CD4-positive, alpha-beta T cell treated with Interleukin-15 for 1 hour (primary cell): ENCODE measurements around the gene SLC24A4.
"Not testable (repeated sequence)": the region's sequence is repeated elsewhere in the genome, so short reads cannot be mapped to it uniquely, and the experiment has no call there.

ENCODE experiments used
- DNase-seq: peaks from one replicate; pipeline ENCODE4 v3.0.0-alpha.2; 2020

Gene SLC24A4

DNA sequence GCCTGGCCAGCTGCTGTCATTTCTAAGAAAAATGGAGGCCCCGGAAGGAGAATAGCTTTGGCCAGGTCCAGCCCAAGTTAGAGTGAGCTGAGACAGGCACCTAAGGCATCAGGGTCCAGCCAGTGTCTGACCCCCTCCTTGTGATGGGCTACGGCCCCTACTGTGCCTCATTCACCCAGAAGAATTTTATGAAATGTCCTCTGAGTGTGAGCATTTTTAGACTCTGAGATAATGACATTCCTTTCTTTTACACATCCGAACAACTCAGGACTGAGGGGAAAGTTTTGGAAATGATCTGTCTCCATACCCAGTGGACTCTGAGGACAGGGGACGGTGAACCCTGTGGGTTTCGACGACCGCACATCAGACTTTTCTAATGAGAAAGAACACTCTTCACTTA, 50.4 kb downstream of the SLC24A4 start:
- no peak for DNase-seq

DNA sequence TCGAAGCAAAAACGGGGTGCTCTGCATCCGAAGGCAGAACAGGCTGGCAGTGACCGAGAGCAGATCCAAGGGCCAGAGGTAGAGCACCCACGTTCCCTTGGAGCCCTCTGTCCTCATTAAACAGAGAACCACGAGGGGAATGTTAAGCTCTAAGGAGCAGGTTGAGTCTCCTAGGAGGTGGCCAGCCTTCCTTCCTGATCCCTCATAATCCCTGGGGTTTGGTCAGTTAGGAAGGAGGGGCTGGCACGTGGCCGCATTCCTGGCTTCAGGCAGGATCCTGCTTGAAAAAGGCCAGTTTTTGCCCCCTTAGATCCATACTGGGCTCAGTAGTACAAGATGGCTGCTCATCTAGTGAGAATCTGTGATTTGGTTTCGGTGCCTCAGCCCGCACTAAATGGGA, 57.2 kb downstream of the SLC24A4 start:
- no peak for DNase-seq

DNA sequence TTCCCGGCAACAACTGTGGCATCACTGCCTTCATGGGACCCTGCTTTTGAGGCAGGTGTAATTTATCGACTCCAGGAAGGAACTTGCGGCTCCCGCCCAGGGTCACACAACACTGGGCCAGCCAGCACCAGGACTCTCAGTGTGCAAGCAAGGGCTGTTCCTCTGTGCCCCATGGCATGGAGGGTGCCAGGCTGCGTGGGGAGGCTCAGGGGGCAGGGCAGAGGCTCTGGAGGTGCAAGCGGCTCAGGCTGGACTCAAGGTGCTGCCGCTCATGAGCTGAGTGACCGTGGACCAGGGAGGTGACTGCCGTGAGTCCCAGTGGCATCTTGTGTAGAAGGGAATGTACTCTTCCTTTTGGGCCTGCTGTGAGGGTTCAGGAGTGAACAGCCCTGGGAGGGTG, 57.6 kb downstream of the SLC24A4 start:
- DNase-seq: no peak

DNA sequence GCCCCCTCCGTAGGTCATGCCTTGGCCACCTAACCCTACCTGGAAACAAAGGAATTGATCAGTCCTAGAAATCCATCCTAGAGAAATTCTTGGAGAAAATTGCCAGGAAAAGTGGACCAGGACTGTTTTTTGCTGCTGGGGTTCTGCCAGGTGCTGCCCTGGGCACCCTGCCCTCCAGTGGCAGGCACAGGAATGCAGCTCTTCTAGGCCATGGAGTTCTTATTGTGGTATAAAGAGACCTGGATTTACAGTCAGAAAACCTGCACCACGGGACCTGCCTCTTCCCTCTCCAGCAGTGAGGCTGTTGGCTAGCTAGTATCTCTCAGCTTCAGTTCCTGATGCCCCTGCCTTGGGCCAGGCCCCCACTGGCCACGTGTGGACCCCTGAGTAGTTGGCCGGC, 59.7 kb downstream of the SLC24A4 start:
- no peak for DNase-seq

DNA sequence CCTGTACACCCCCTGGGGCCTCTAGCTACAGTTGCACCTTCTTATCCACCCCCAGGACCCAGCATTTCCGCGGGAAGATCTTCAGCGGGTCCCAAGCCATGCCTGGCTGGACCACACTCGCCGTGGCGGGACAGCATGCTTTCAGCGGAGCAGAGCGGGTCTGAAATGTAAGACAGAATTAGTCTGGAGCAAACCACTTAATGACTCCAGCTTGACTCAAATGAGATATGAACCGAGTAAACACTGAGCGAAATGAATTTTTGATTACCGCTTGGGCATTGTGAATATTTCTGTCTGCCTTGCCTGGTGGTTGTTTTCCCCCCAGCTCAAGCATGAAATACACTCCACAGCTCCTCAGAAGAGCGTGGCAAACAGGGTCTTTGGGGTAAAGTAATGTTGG, 60.8 kb downstream of the SLC24A4 start:
- no peak for DNase-seq

DNA sequence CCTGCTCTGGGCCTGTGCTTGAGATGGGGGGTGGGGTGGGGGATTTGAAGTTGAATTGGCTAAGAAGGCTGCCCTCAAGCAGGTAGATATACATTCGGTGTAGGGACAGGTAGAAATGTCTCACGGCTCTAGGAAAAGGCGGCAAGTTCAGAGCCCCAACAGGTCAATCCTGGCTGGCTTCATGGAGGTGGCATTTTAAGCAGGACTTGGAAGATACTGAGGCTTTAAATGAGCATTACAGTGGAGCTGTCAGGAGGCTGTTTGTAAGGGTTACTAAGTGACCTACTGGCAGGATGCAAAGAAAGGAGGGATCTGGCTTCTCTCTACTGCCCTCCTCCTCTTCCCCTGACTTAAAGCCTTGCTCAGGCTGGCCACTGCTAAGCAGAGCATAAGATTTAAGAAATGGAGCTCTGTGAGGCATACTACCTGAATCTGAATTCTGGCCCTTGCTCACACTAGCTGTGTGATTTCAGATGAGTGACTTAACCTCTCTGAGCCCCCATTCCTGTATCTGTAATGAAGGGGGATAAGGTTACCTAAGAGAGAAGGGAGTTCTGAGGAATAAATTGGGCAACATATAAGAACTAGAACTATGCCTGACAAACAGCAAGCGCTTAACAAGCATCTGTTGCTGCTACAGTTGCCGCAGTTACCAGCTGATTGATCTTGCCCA, 61.6 kb downstream of the SLC24A4 start:
- DNase-seq: no peak

DNA sequence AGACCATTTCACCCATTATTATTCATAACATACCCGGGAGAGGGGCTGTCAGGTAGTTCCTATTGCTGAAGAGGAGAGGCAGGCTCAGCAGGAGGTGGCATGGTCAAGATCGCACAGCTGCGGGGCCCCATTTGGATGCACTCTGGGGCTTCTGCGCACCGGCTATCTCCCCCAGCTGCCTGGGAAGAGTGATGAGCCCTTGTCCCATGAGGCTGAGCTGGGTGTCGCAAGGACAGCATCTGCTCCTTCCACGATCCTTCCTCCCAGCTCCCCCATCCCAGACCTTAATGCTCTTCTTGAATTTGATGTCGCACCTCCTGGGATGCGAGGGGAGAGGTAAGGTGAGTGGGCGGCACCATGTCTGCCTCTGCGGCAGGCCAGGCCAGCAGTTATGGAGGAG, 62.6 kb downstream of the SLC24A4 start:
- no peak for DNase-seq

DNA sequence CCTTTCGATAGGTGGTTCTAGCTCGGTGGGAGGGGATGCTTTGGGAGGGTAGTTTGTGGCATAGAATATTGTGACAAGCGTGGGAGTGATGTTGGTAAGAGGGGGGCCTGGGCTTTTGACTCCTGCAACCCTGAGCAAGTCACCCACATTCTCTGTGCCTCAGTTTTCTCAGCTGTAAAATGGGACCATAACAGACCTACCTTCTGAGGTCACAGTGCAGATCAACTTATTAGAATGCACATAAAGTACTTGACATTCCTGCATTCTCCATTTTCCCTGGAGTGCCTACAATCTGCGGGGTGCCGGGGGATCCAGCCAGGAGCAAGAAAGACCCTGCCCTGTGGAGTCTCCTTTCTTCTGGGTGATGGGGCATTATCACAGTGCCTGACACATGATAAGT, 63.2 kb downstream of the SLC24A4 start:
- DNase-seq: no peak

DNA sequence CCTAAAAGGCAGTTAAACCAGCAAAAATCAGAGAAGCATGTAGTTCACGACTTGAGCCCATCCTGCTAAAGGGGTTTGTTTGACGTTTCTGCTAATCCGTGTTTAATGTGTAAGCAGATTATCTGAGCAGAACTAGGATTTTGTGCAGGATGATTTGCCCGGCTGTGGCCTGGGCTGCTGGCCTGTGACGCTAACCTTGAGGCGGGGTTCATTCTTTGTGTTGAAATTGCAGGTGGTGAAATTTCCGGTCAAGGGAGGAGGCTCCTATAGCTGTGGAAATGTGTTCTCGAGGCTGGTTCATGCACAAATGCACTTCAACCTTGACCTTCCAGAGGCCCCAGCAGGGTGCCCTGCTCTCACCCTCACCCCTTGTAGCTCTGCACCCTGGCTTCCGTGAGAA, 63.7 kb downstream of the SLC24A4 start:
- DNase-seq: peak; percentile 62

DNA sequence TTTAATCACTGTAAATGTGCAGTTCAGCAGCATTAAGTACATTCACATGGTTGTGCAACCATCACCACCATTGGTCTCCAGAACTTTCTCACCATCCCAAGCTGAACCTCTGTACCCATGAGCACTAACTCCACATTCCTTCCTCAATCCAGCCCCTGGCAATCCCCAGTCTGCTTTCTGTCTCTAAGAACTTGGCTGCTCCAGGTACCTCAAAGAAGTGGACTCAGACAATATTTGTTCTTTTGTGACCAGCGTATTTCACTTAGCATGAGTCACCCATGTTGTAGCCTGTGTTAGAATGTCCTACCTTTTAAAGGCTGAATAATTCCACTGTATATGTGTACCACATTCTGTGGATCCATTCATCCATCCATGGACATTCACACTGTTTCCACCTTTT, 64.6 kb downstream of the SLC24A4 start:
- no peak for DNase-seq

DNA sequence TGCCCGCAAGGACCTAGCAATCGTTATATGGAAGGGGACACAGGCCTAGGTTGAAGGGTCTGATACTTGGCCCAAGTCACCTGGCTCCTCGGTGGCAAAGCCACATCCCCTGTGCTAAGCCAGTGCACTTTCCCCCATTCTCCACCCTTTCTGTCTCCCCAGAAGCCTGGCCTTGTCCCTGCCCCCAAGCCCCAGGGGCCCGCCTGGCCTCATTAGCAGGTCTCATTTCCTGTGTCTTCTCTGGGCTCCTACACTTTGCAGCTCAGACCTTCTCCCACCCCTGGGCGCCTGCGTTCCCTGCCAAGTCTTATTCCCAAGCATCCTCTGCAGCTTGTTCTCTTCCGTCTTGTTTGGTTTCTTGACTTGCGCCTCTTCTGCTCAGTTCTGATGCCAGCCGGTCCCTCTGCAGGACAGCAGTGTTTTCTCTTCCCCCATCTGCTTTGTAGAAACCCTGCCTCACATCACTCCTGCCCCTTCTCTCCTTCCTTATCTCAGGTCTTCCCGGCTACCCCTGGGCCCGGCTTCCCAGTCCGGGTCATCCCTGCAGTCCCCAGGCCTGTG, 66.7 kb downstream of the SLC24A4 start:
- no peak for DNase-seq

DNA sequence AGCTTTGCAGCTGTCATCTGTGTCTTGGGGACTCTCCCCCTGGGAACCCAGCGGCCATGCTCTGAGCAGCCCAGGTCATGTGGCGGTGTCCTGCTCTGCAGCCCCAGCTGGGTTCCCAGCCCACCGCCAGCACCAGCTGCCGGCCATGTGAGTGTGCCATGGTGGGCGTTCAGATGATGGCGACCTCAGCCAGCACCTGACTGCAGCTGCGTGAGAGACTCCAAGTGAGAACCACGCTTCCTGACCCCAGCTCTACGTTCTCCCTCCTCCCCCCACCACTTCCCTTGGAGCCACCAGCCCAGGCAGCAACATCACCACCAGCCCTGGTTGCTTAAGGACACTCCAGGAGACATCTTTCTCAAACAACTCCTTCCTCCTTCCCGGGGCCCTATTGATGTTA, 68.8 kb downstream of the SLC24A4 start:
- DNase-seq: no peak

DNA sequence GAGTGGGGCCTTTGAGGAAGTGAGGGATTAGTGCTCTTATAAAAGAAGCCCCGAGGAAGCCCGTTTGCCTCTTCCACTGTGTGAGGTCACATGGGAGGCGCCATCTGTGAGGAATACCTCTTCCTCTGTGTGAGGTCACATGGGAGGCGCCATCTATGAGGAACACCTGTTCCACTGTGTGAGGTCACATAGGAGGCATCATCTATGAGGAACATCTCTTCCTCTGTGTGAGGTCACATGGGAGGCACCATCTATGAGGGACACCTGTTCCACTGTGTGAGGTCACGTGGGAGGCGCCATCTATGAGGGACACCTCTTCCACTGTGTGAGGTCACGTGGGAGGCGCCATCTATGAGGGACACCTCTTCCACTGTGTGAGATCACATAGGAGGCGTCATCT, 69.7 kb downstream of the SLC24A4 start:
- peak; percentile 36 for DNase-seq

DNA sequence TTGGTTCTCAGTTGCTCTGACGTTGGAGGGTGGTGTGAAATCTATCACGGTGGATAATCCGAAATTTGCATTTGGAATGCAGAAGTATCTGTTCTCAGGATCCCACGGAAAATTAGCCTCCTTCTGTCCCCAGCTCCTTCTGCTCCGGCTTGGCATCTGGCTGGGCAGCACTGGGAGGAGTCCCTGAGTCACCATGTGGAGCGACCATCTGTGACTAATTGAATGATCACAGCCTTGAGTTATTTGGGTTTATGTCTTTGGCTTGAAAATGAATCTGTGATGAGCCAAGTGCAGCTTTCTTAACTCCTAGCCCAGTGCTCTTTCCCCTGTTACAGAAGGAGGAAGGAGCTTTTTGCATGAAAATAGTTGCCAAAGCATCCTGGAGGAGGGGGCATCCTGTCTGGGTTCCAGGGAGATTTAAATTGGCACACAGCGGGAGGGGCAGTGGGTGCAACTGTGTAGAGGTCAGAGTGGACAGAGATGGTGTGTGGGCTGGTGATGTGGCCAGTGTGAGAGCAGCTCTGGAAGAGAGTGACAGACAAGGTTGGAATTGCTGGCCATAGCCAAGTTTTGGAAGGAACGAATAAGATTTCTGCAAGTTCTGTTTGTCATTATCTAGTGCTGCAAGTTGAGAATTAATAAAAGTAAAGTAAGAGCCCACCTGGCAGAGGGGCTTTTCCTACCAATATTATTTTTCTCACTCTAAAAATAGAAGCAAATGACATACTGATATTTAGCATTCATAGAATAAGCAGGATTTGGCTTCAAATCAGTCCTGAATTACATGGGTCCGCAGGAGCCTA, 74.4 kb downstream of the SLC24A4 start:
- no peak for DNase-seq

DNA sequence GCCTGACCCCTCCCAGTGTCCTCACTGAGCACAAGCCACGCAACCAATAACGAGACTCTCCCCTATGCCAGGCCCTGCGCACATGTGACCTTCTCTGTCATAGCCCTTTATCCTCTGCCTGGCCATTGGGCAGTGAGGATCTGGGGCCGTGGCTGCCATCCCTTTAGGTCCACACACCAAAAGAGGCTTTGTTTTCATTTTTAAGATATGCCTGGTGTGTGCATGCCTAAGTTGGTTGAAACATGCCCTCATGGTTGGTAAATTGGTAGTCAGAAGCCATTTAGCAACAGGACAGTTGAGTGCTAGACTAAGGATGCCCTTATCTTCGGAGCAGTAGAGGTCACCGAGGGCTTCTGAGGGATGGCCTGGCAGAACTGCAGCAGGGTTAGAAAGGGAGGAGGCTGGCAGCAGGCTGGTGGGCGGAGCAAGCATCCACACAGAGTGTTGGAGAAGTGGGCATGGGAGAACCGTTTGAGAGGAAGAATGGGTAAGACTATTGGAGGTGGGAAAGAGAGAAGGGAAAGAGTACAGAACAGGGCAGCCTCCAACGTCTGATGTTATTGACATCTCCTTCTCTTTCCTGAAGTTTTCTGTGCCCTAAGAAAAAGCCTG, 75.1 kb downstream of the SLC24A4 start:
- no peak for DNase-seq

DNA sequence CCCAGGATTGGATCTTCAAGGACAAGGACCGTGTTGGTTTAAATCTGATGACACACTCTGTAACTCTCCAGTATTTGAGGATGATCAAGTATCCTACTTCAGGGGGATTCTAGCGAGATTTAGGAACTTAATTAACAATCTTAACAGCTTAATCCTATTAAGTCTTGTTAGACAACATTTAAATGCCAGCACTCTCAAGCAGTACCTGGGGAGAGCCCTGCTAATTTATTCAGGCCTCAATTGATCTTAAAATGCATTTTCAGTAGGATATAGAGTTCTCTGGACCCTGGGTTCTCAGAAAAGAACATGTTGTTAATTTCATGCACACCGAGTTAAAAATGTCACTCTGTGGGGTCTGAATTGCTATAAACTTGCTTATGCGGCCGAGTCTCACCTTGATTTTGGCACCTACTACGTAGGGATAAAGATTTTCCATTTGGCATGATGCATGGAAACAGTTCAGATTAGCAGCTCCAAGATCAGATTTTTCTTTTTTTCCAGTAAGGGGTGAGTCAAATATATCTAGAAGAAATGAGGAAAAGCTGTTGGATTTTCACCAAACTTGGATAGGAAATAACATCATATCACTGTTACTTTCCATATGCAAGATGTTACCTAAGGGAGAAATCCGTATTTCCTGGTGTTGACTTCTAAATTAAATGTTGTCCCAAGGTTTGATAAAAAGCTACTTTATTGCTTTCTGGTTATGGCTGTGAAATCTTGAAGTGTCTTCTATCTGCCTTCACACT, 76.1 kb downstream of the SLC24A4 start:
- no peak for DNase-seq

DNA sequence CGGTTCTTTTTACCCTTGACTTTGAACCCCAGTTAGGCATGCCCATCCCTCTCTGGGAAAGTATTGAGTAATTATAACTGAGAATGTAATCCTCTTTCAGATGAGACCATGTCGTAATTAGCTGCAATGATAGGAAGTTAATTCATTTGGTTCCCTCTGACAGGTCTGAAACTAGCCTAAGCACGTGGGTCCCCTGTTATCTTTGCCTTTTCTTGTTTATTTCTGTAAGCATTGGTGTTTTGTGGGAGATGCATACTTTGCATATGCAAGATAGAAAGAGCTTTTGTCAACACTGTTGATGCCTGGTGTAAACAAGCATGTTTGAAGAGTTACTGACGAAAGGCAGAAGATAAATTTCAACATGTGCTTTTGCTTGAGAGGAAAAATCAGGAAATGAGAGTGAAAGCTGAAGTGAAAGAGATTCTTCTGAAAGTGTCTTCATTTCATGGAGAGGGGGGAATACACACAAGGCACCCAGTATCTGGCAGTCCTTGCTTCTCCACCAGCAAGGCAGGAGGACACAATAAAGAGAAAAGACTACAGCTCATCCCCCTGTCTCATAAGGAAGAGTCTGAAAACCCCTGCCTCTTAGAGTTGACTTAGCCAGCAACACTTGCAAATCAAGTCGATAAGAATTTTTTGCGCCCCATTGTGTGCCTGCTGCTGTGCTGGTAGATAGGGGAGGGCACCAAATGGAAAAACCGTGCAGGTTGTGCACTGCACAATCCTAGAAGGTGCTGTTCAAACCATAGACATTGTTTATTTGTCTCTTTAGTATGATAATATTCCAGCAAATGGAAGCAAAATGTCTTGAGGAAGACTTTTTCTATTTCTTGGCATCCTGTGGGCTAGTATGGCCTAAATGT, 77.8 kb downstream of the SLC24A4 start:
- DNase-seq: no peak

DNA sequence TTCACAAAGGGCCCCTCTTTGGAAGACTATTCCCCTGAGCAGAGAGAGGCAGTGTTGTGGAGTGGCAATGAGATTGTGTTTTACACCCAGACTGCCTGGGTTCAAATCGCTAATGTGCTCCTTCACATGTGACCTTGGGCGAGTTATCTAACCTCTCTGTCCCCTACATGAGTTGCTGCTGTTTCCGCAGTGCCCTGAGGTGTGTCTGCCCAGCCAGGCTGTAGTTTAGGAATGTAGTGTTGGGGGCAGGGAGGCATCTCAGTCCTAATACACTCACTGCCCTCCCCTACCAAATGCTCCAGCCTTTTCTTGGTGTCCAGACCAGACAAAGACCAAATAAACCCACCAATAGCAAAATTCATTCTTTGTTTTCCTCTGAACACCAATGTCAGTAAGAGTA, 78.6 kb downstream of the SLC24A4 start:
- no peak for DNase-seq

DNA sequence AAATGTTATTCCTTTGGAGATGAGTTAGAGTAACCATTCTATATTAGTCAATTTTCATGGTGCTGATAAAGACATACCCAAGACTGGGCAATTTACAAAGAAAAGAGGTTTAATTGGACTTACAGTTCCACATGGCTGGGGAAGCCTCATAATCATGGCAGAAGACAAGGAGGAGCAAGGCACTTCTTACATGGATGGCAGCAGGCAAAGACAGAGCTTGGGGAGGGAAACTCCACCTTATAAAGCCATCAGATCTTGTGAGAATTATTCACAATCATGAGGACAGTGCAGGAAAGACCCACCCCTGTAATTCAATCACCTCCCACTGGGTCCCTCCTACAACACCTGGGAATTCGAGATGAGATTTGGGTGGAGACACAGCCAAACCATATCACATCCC, 79.5 kb downstream of the SLC24A4 start:
- not testable (repeated sequence) for DNase-seq

DNA sequence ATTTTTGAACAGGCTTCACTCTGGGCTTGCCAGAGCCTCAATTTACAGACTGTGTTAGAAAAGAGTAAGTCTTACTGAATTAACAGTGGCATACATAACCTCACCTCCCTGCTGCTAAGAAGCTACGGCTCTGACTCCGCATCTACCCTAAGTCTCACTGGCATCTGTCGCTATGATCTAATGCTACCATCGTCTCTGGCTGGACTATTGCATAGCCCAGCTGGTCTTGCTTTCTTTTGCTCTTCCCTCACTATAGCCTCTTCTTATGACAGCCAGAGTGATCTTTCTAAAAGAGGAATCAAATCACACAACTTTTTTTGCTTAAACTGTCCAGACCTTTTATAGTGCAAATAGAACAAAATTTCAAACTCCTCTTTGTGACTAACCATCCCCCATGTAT, 81.1 kb downstream of the SLC24A4 start:
- no peak for DNase-seq

DNA sequence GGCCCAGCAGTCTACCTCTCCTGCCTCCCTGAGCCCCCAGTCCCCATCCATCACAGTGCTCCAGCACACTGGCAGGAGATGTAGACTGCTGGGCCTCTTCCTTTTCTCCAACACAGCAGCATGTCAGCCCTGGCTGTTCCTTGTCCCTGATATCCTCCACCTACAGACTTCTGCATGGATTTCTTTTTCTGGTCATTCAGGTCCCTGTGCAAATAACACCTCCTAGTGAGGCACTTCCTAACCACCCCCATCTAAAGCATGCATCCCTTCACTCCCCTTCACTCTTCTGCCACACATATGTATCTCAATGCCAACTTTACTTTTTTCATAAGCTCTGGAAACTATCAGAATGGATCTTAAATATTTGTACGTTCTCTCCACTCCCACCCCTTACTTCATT, 81.5 kb downstream of the SLC24A4 start:
- DNase-seq: no peak

DNA sequence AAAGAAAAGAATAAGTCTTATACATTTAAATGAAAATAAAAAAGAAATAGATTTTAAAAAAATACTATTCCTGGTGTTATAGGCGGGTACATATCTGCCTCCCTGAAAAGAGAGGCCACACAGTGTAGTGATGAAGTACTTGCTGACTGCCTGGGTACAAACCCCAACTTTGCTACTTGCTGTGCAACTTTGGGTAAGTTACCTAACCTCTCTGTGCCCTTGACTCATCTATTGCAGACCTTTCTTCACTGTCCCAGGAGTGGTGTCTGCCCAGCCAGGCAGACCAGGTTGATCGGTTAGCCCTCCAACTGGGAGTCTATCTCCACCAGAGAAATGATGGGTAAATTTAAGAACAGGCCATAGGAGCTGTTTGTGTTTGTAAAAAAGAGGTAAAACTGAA, 82.0 kb downstream of the SLC24A4 start:
- DNase-seq: no peak
